OCI-LY1 (cell line): Measurements from ENCODE around the gene CHST12.

Experiments
- H2AFZ ChIP-seq: fragments of 200-600 bp; sonication (generic), shearing (Covaris generic); 2 replicates; pipeline ENCODE4 v1.6.0; 2014; ENCODE audit warnings: antibody characterized with exemption, mild to moderate bottlenecking, low read length
- H3F3A ChIP-seq: fragments of 200-600 bp; sonication (generic), shearing (Covaris generic); 2 replicates; pipeline ENCODE4 v1.6.0; 2014; ENCODE audit warnings: mild to moderate bottlenecking, antibody characterized with exemption, low read length, moderate library complexity; ENCODE audit not compliant: insufficient read depth
- H3K27ac ChIP-seq: fragments of 200-600 bp; sonication (generic); 2 replicates; pipeline ENCODE4 v1.5.1; 2014; ENCODE audit warnings: low read length, mixed run types, mild to moderate bottlenecking, low read depth; ENCODE audit not compliant: poor library complexity, severe bottlenecking
- H3K27me3 ChIP-seq: fragments of 200-600 bp; sonication (generic); 2 replicates; pipeline ENCODE4 v1.6.0; 2014; ENCODE audit warnings: antibody characterized with exemption, mild to moderate bottlenecking, low read length, moderate library complexity; ENCODE audit not compliant: insufficient read depth
- H3K36me3 ChIP-seq: fragments of 200-600 bp; sonication (generic); 2 replicates; pipeline ENCODE4 v1.6.1; 2014; ENCODE audit warnings: mild to moderate bottlenecking, antibody characterized with exemption, low read length, moderate library complexity, mixed read lengths; ENCODE audit not compliant: insufficient read depth
- H3K4me1 ChIP-seq: fragments of 200-600 bp; sonication (generic); 2 replicates; pipeline ENCODE4 v1.5.1; 2014; ENCODE audit warnings: mild to moderate bottlenecking, low read length, moderate library complexity; ENCODE audit not compliant: insufficient read depth, severe bottlenecking
- H3K4me2 ChIP-seq: fragments of 200-600 bp; sonication (generic), shearing (Covaris generic); 2 replicates; pipeline ENCODE4 v1.6.1; 2014; ENCODE audit warnings: low read length
- H3K4me3 ChIP-seq: fragments of 200-600 bp; sonication (generic); 2 replicates; pipeline ENCODE4 v1.5.1; 2014; ENCODE audit warnings: low read length, low read depth, mild to moderate bottlenecking, mixed read lengths; ENCODE audit not compliant: poor library complexity, severe bottlenecking
- H3K79me2 ChIP-seq: fragments of 200-600 bp; shearing (Covaris generic); 2 replicates; pipeline ENCODE4 v1.6.1; 2016; ENCODE audit warnings: mixed run types, low read length, mixed read lengths; ENCODE audit not compliant: insufficient read depth
- H3K9ac ChIP-seq: fragments of 200-600 bp; sonication (generic), shearing (Covaris generic); 2 replicates; pipeline ENCODE4 v1.6.1; 2014; ENCODE audit warnings: mild to moderate bottlenecking, low read length, mixed read lengths
- H3K9me2 ChIP-seq: fragments of 200-600 bp; sonication (generic), shearing (Covaris generic); 2 replicates; pipeline ENCODE4 v1.6.1; 2014; ENCODE audit warnings: low read depth, mild to moderate bottlenecking, low read length, mixed read lengths
- H3K9me3 ChIP-seq: fragments of 200-600 bp; shearing (Covaris generic); 2 replicates; pipeline ENCODE4 v1.6.1; 2014; ENCODE audit warnings: low read length, mixed read lengths
- H4K20me1 ChIP-seq: fragments of 200-600 bp; sonication (generic), shearing (Covaris generic); 2 replicates; pipeline ENCODE4 v1.6.0; 2016; ENCODE audit warnings: mild to moderate bottlenecking, low read length; ENCODE audit not compliant: insufficient read depth
- EZH2 ChIP-seq: fragments of 200-600 bp; sonication (generic), shearing (Covaris generic); IDR thresholded peaks from 2 replicates; pipeline ENCODE4 v1.8.0; 2017; ENCODE audit warnings: borderline replicate concordance, mixed run types, mild to moderate bottlenecking, antibody characterized with exemption, low read length, moderate library complexity, mixed read lengths
- TF ChIP-seq, protein P1 (sequence below): fragments of 200-600 bp; sonication (generic), shearing (Covaris generic); IDR thresholded peaks from 2 replicates; pipeline ENCODE4 v1.5.1; 2017; ENCODE audit warnings: mild to moderate bottlenecking, antibody characterized with exemption, low read length, moderate library complexity, mixed read lengths

CHST12 gene

DNA sequence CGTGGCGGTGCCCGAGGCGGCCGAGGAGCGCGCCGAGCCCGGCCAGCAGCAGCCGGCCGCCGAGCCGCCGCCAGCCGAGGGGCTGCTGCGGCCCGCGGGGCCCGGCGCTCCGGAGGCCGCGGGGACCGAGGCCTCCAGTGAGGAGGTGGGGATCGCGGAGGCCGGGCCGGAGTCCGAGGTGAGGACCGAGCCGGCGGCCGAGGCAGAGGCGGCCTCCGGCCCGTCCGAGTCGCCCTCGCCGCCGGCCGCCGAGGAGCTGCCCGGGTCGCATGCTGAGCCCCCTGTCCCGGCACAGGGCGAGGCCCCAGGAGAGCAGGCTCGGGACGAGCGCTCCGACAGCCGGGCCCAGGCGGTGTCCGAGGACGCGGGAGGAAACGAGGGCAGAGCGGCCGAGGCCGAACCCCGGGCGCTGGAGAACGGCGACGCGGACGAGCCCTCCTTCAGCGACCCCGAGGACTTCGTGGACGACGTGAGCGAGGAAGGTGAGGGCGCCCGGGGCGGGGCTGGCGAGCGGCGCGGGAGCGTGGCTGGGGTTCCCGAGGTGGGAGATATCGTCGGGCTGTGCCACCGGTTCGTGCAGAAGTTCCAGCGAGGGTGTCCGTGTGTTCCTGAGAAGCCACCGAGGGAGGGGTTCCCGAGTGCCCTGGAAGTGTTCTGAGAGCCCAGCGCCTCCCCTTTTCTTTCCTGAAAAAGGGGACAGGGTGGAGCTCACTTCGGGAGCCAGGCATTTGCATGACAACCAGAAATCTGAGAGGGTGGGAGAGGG lies 48.3 kb upstream of the CHST12 start:
- H3K27me3 ChIP-seq = no peaks in the 10 kb centered on the region
- H3K79me2 ChIP-seq = peaks cover 53% of the 10 kb centered on the region
- peak overlapping the region; percentile 99 for H3K4me3 ChIP-seq
- peak overlapping the region; percentile 90 for H3K4me2 ChIP-seq
- TF ChIP-seq, protein P1, sequence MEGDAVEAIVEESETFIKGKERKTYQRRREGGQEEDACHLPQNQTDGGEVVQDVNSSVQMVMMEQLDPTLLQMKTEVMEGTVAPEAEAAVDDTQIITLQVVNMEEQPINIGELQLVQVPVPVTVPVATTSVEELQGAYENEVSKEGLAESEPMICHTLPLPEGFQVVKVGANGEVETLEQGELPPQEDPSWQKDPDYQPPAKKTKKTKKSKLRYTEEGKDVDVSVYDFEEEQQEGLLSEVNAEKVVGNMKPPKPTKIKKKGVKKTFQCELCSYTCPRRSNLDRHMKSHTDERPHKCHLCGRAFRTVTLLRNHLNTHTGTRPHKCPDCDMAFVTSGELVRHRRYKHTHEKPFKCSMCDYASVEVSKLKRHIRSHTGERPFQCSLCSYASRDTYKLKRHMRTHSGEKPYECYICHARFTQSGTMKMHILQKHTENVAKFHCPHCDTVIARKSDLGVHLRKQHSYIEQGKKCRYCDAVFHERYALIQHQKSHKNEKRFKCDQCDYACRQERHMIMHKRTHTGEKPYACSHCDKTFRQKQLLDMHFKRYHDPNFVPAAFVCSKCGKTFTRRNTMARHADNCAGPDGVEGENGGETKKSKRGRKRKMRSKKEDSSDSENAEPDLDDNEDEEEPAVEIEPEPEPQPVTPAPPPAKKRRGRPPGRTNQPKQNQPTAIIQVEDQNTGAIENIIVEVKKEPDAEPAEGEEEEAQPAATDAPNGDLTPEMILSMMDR = no peak
- TF ChIP-seq EZH2 = no peak
- peaks cover 48% of the 10 kb centered on the region for H3K36me3 ChIP-seq
- peak overlapping the region; percentile 98 for H3K9ac ChIP-seq
- peaks cover 40% of the 10 kb centered on the region for H3K4me1 ChIP-seq
- 0 out of 2 replicates have a peak, but pooled peaks cover 2% of the 10 kb centered on the region for H4K20me1 ChIP-seq
- no peaks in the 10 kb centered on the region for H3F3A ChIP-seq
- no peaks in the 10 kb centered on the region for H3K9me2 ChIP-seq
- H2AFZ ChIP-seq = no peak overlapping the region
- no peaks in the 10 kb centered on the region for H3K9me3 ChIP-seq
- peak overlapping the region; percentile 23 for H3K27ac ChIP-seq

DNA sequence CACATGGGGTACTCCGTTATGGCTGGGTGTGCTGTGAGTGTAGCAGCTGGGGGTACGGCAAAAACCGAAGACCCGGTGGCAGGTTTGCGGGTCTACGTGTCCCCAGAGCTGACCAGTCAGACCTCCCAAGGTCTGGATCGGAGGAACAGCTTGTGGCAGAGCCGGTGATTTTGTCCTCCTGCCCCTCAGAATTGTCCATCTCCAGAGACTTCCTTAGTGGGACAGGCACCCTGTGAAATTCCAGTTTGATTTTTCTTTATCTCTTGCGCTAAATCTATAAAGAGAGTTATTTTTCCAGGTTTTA lies 47.8 kb upstream of the CHST12 start:
- H3K9me2 ChIP-seq = no peaks in the 10 kb centered on the region
- H3K27me3 ChIP-seq = no peaks in the 10 kb centered on the region
- H3K4me3 ChIP-seq = peak overlapping the region; percentile 99
- H3K4me2 ChIP-seq = peak overlapping the region; percentile 90
- peak overlapping the region; percentile 23 for H3K27ac ChIP-seq
- H3K36me3 ChIP-seq = peaks cover 54% of the 10 kb centered on the region
- H3K9me3 ChIP-seq = no peaks in the 10 kb centered on the region
- no peak for TF ChIP-seq EZH2
- TF ChIP-seq, protein P1 = no peak
- H3K9ac ChIP-seq = peak overlapping the region; percentile 98
- peaks cover 58% of the 10 kb centered on the region for H3K79me2 ChIP-seq
- no peaks in the 10 kb centered on the region for H3F3A ChIP-seq
- peaks cover 40% of the 10 kb centered on the region for H3K4me1 ChIP-seq
- no peak overlapping the region for H2AFZ ChIP-seq
- H4K20me1 ChIP-seq = 0 out of 2 replicates have a peak, but pooled peaks cover 2% of the 10 kb centered on the region

DNA sequence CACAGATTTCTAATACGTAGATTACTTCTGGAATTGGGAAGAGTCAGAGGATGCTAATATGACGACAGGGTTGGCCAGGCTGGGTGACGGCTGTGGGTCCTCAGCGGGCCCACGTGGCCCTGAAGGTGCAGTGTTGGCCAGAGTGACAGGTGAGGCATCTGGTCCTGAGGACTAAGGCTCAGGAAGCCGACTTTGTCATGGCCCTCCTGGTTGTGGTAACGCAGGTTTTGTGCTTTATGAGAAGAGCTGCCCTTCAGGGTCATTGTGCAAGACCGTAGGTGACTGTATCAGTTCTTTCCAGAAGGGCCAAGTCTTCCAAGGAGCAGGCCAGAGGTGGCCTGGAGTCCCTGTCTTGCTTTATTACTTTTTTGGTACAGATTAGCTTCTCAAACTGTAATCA lies 46.2 kb upstream of the CHST12 start:
- H3F3A ChIP-seq = no peaks in the 10 kb centered on the region
- H4K20me1 ChIP-seq = 0 out of 2 replicates have a peak, but pooled peaks cover 2% of the 10 kb centered on the region
- H3K27me3 ChIP-seq = no peaks in the 10 kb centered on the region
- no peaks in the 10 kb centered on the region for H3K9me2 ChIP-seq
- H2AFZ ChIP-seq = no peak overlapping the region
- H3K4me2 ChIP-seq = peak overlapping the region; percentile 90
- no peaks in the 10 kb centered on the region for H3K9me3 ChIP-seq
- no peak overlapping the region for H3K27ac ChIP-seq
- H3K79me2 ChIP-seq = peaks cover 63% of the 10 kb centered on the region
- peak overlapping the region; percentile 99 for H3K4me3 ChIP-seq
- H3K9ac ChIP-seq = peak overlapping the region; percentile 1; the same call in 1 of the 2 replicates
- peaks cover 40% of the 10 kb centered on the region for H3K4me1 ChIP-seq
- TF ChIP-seq EZH2 = no peak
- TF ChIP-seq, protein P1 = no peak
- H3K36me3 ChIP-seq = peaks cover 65% of the 10 kb centered on the region
